ENCODE measurements around the gene KRT82. TPM values are rescaled to one million over a fixed set of nuclear protein-coding genes. Genes with fewer than 3 reads are reported as not detected.

Gene KRT82
- total RNA-seq, 1 donor from 2014 or later, result not detected

DNA sequence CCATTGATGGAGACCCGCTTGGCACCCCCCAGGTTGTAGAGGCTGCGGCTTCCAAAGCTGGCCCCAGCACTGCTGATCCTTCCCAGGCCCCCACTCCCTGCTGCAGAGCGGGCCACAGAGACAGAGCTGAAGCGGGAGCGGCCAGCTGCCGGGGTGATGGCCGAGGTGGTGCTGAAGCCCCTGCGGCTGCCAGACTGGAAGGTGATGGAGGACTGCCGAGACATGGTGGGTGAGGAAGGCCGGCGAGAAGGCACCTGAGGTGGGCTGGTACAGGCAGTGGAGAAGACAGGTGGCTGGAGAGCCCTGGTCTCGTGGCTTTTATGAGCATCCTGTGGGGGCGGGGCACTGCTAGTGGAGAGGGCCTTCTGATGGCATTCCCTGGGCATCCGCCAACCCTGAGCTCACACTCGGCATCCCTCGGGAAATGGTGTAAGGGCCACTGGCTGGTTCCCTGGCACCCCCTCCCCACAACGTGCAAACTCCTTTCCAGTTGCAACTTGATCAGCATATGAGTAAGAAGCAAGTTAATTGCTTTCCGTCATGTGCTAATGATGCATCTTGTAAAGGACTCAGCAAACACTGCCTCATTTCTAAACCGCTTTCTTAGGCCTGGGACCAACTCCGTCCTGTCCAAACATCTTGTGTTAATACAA lies 28.1 kb upstream of the KRT82 start, which contains the start of gene KRT75:
Gene KRT75, minus strand, starts transcription at position 291 of the 653 bp plus-strand sequence. Its CDS starts 67 bp downstream, at position 224.
- ATAC-seq, result no peak
- Histone ChIP-seq H3K36me3 (no peaks in the 10 kb centered on the region), H3K9me3 (no peaks in the 10 kb centered on the region), H3K27ac (no peak within 1 kb of the TSS), H3K27me3 (ENCODE audit: low read depth) (peaks cover 13% of the 10 kb centered on the region), H3K4me3 (no peak within 1 kb of the TSS), H3K4me1 (no peaks in the 10 kb centered on the region)
- DNase-seq, result no peak
- TF ChIP-seq, protein P1, sequence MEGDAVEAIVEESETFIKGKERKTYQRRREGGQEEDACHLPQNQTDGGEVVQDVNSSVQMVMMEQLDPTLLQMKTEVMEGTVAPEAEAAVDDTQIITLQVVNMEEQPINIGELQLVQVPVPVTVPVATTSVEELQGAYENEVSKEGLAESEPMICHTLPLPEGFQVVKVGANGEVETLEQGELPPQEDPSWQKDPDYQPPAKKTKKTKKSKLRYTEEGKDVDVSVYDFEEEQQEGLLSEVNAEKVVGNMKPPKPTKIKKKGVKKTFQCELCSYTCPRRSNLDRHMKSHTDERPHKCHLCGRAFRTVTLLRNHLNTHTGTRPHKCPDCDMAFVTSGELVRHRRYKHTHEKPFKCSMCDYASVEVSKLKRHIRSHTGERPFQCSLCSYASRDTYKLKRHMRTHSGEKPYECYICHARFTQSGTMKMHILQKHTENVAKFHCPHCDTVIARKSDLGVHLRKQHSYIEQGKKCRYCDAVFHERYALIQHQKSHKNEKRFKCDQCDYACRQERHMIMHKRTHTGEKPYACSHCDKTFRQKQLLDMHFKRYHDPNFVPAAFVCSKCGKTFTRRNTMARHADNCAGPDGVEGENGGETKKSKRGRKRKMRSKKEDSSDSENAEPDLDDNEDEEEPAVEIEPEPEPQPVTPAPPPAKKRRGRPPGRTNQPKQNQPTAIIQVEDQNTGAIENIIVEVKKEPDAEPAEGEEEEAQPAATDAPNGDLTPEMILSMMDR (IDR thresholded peaks at IDR 0.05), result no peak
- intact Hi-C loops (cut with DNase I), result no loop called here

DNA sequence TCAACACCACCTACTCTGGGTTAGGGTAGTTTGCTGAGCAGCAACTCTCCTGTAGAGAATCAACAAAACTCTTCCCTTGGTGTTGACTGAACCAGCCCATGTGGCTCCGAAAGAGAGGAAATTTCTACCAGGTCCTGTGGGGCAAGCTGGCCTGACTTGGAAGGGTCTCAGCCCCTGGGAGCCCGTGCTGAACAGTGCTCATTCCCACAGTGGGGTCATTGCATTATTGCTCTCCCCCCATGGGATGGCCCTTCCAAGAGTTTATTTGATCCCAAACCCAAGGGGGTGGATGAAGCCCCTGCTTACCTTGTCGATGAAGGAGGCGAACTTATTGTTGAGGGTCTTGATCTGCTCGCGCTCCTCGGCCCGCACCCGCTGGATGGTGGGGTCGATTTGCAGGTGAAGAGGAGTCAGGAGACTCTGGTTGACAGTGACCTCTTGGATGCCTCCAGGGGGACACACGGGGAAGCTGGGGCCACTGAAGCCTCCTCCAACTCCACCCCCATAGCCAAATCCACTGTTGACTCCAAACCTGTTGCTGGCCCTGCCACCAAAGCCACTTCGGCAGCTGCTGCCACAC lies 27.5 kb upstream of the KRT82 start:
- no peak for DNase-seq
- Histone ChIP-seq H3K9me3 (no peaks in the 10 kb centered on the region), H3K27ac (no peak overlapping the region), H3K4me3 (no peak overlapping the region), H3K4me1 (no peaks in the 10 kb centered on the region), H3K27me3 (ENCODE audit: low read depth) (peaks cover 13% of the 10 kb centered on the region), H3K36me3 (no peaks in the 10 kb centered on the region)
- ATAC-seq, result no peak
- TF ChIP-seq, protein P1 (IDR thresholded peaks at IDR 0.05), result no peak
- intact Hi-C loops (cut with DNase I), result no loop called here

DNA sequence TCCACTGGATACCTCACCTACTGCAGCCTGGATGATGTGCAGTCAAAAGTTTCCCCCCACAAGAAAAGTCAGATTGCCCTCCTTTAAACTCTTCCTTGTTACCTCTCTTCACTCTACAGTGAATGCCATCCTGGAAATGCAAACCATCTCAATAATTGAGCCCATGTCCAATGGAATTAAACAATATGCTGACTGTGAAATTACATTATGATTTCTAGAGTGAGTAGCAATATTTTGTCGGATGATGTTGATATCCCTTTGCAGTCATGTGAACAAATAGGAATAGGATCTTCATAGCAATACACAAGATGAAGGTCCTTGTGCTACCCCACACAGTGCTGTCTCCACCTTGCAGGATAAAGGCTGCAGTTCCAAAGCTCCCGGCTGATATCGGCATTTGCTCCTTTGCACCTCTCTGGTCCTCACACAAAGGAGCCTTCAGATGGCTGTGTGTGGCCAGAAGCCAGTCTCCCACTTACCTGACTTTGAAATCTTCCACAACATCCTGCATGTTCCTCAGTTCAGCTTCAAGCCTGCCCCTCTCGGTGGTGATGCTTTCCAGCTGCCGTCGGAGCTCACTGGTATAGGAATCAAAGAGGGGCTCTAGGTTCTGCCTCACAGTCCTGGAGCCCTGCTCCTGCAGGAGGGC lies 26.5 kb upstream of the KRT82 start:
- Histone ChIP-seq H3K36me3 (no peaks in the 10 kb centered on the region), H3K27ac (no peak overlapping the region), H3K27me3 (ENCODE audit: low read depth) (peaks cover 13% of the 10 kb centered on the region), H3K9me3 (no peaks in the 10 kb centered on the region), H3K4me3 (no peak overlapping the region), H3K4me1 (no peaks in the 10 kb centered on the region)
- TF ChIP-seq, protein P1 (IDR thresholded peaks at IDR 0.05), result no peak
- ATAC-seq (no peak), DNase-seq (no peak)
- intact Hi-C loops (cut with DNase I), result no loop called here

DNA sequence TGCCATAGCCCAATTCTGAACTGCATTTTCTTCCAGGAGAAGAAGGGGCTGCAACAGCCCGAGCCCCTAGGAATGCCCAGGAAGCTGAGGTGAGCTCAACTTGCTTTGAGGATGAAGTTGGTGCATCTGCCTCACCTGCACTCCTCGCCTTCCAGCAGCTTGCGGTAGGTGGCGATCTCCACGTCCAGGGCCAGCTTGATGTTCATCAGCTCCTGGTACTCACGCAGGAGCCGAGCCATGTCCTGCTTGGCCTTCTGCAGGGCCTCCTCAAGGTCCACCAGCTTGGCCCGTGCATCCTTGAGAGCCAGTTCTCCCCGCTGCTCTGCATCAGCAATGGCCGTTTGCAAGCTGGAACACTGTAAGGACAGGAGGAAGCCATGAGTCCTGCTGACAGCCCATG lies 22.0 kb upstream of the KRT82 start:
- H3K4me3 ChIP-seq, result no peak overlapping the region
- H3K4me1 ChIP-seq, result no peaks in the 10 kb centered on the region
- no peak overlapping the region for H3K27ac ChIP-seq
- ATAC-seq, result no peak
- H3K9me3 ChIP-seq, result no peaks in the 10 kb centered on the region
- intact Hi-C loops (cut with DNase I), result no loop called here
- peaks cover 13% of the 10 kb centered on the region for H3K27me3 ChIP-seq (ENCODE audit: low read depth)
- no peaks in the 10 kb centered on the region for H3K36me3 ChIP-seq
- TF ChIP-seq, protein P1 (IDR thresholded peaks at IDR 0.05), result no peak
- no peak for DNase-seq

DNA sequence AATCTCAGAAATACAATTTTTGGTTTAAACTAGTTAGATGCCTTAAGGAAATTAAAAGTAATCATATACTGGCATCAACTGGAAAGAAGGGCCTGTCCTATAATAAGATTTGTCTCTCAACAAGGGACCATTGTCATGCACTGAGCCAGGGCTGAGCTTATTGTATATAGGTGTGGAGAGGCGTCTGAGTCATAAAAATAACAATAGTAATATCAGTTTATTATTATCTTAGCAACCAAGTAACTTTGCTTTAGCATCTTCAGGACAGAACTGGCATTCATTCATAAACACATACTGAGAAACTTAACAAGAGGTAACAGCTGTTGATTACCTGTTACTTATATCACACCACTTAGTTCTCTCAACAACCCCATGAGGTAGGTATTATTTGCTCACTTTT lies 20.9 kb upstream of the KRT82 start:
- ATAC-seq (no peak), DNase-seq (no peak)
- Histone ChIP-seq H3K27ac (no peak overlapping the region), H3K27me3 (ENCODE audit: low read depth) (peaks cover 13% of the 10 kb centered on the region), H3K9me3 (no peaks in the 10 kb centered on the region), H3K4me1 (no peaks in the 10 kb centered on the region), H3K36me3 (no peaks in the 10 kb centered on the region), H3K4me3 (no peak overlapping the region)
- intact Hi-C loops (cut with DNase I), result no loop called here
- TF ChIP-seq, protein P1 (IDR thresholded peaks at IDR 0.05), result no peak
